HCEC 1CT (cell line): ENCODE measurements around the gene HYAL1.
A peak's percentile ranks its signal among the peaks of the same experiment; 100 is the strongest.
"Not testable (repeated sequence)": the region's sequence is repeated elsewhere in the genome, so short reads cannot be mapped to it uniquely, and the experiment has no call there.

Experiments used
- DNase-seq: peaks from one replicate; pipeline ENCODE4 v3.0.0-alpha.2; 2017

HYAL1 gene

DNA sequence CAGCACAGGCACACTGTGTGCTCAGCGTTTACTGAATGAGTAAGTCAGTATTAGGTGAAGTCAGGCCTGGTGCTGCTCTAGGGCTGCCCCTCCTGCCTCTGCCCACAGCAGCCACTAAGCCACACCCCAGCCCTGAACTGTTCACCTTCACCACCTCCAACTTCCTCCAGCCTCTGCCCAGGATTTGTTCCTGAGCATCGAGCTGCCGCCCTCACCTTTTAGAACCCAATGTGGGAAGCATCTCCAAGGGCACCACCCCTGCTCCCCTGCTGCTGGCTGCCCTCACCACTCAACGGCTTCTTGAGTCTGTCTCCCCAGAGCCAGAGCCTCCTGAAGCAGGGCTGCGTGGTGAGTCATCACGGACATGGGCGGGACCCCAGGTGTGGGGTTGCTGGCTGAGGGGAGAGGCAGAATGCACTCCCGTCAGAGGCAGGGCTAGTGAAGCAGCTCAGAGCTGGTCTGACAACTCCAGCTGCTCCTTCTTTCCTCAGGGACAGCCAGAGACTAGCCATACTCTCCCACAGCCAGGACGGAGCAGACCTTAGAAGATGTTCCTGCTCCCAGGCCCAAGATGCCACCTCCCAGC lies 13.4 kb upstream of the HYAL1 start:
- no peak for DNase-seq

DNA sequence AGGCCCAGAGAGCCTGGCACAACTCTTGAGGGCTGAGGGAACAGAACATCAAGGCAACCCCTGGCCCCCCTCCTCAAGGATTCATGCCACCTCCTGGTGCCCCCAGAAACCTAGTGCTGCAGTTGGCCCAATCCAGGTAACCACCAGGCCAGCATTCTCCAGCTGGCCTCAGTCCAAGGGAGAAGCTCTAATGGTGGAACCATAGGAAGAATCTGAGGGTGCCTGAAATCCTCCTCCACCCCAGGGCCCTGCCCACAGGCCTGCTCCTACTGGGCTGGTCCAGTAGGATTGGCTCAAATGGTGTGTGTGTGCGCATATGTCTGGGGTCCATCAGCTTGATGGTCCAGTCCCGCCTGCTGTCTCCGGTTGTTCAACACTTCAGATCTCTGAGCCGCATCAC lies 11.4 kb upstream of the HYAL1 start:
- DNase-seq = no peak

DNA sequence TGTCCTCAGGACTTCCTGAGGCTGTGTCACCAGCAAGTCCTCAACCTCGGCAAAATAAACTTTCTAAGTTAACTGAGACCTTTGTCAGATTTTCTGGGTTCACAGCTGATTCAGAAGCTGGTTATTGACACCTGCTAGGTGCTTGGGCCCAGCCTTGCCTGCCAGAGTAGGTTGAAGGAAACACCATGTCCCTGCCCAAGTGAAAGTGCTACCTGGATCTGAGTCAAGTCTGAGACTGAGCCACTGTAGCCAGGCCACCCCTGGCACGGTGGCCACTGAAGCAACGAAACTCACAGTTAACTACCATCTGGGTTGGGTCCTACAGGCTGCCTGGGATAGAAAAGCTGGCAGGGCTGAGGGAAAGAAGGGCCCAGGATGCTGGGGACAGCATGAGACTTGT lies 11.0 kb upstream of the HYAL1 start:
- DNase-seq = no peak

DNA sequence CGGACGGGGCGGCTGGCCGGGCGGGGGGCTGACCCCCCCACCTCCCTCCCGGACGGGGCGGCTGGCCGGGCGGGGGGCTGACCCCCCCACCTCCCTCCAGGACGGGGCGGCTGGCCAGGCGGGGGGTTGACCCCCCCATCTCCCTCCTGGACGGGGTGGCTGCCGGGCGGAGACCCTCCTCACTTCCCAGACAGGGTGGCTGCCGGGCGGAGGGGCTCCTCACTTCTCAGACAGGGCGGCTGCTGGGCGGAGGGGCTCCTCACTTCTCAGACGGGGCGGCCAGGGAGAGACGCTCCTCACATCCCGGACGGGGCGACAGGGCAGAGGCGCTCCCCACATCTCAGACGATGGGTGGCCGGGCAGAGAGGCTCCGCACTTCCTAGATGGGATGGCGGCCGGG lies 8.7 kb upstream of the HYAL1 start:
- DNase-seq = not testable (repeated sequence)

DNA sequence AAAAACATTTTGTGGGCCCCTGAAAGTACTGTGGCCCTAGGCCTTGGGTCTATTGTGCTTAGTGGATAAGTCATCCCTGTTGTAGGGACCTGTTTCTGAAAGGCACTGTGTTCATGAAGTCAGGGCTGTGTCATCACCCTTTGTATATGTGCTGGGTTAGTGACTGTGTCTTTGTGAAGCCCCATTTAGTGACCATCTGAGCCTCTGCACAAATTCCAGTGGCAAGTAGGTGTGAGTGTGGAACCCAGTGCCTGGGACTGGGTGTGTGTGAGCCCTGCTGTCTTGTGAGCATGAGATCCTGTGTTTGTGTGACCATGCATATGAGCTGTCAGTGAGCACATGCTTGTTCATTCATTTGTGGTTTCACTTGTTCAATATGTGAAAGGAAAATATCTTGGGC lies 1.2 kb upstream of the HYAL1 start:
- DNase-seq = peak; percentile 57

DNA sequence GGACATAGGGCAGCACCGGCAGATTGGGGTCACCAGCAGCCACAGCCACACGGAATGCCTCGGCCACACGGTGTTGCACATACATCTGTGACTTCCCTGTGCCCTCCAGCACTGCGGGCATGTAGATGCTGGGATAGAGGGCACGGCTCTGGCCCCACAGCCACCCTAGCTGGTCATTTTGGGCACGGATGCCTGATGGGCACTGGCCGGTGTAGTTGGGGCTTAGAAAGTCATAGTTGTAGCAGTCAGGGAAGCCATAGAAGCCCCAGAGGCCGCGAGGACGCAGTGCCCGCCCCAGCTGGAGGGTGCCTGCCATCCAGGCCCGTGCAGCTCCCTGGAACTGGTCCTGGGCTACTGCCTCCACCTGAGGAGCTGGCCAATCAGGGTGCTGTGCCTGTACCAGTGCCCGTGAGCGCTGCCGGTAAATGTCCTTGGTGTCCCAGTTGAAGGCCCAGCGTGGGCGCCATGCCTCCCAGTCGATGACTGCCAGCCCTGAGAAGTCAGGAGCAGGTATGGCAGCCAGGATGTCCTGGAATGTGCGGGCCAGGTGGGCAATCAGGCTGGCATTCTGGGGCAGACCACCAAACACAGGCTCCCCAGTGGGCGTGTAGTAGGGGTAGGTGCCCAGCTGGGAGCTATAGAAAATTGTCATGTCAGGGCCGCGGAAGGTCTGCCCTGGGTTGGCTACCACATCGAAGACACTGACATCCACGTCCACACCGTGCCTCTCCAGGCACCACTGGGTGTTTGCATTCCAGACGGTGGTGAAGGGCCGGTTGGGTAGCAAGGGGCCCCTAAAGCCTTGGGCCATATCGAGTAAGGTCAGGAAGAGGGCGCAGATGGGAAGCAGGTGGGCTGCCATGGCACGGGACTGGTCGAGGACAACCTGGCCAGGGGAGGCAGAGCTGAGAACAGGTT lies 1.0 kb downstream of the HYAL1 start:
- DNase-seq = no peak

DNA sequence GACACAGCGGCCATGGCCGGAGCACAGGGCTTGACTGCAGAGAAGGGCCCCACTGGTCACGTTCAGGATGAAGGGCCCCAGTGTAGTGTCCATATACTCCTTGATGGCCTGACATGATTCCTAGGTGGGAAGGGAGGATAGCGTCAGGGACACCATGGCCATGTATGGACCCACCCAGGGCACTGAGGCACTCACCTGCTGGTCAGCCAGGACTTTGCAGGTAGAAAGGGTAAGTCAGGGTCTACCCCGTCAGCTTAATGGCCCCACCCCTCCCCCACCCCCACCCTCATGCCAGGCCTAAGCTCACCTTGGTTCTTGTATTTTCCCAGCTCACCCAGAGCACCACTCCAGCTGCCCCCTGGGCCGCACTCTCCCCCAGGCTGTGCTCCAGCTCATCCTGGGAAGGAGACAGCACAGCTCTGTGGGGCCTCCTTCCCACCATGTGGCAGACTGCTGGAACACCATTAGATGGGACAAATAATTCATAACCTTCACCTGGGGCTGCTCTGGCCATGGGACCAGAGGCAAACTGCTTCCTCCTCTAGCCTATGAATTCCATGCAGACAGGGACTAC lies 2.6 kb downstream of the HYAL1 start:
- DNase-seq = no peak

DNA sequence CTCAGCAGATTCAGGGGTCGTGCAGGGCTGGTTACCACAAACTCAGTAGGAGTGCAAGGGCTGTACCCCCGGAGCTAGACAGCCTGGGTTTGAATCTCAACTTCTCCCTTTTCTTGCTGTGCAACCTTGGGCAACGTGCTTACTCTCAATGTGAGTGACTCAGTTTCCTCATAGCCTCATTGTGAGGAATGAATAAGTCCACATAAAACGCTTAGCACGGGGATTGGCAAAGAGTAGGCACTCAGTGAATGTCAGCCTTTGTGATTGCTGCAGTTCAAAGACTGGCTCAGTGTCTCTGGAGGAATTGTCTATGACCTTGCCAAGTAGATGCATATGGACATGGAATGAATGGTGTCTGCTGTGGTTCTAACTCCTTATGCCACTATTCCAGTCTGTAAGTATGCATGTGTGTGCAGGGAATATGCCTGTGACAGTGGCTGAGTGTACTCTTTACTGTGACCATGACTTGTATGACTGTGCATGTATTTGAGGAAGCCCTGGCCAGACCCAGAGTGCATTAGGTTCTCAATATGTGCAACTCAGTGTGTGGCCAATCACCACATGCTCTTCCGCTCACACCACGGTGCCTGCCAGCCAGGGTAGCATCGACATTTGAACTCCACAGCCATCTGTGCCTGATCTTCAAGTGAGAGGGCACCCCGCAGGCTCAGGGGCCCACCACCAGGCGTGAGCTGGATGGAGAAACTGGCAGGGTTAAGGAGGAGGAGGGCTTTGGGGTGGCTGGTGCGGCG lies 3.3 kb downstream of the HYAL1 start:
- peak; percentile 55 for DNase-seq

DNA sequence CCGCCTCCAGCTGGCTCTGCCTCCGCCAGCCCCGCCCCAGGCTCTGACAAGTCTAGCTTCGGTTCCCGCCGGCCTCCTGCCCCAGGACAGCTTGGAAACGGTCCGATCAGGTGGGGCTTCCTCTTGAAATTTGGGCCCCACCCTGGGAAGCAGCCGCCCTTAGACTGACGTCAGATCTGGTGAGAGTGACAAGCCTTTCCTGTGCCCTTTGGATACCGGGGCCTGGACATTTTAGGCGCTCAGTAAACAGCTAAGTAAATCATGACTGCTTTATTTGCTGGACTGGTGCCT lies 3.8 kb downstream of the HYAL1 start:
- DNase-seq = no peak

DNA sequence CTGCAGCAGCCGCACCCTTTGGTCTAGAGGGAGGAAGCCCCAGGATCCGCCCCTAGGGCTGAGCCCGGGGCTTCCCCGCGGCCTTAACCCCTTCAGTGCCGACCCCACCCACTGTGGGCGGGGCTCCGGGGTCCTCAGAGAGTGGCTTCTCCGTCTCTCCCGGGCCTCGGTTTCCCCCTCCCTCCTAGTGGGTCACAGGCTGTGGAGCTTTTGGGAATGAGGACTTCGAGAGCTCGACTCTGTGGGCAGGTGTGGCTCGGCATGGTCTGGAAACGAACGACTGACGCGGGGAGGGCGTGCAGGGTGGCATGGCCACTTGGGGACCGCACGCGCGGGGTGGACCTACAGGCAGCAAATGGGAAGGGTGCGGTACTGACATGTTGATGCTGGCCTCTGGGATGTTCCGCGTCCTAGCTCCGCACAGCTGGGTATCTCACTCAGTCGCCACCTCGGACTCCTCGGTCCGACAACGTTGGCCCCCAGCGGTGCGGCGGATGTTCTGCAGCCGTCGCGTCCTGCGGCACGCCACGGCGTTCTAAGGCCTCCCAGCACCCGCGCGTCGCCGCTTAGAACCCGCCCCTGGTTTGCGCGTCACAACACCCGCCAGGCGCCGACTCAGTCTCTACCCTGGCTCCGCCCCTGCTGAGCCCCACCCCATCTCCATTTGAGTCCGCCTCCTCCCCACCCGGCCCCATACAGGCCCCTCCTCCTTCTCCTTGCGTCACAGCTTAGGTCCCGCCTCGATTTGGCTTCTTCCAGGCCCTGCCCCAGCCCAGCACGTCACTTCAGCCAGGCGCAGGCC lies 4.3 kb downstream of the HYAL1 start, which contains the start of the genes HYAL3 and NAA80:
Gene HYAL3, minus strand, starts transcription at position 570 of the 802 bp plus-strand sequence. CDS start 3,803 bp downstream, outside the sequence.
Gene NAA80, minus strand, starts transcription at position 570 of the 802 bp plus-strand sequence. CDS start 1,942 bp downstream, outside the sequence.
- peak; percentile 99 for DNase-seq

DNA sequence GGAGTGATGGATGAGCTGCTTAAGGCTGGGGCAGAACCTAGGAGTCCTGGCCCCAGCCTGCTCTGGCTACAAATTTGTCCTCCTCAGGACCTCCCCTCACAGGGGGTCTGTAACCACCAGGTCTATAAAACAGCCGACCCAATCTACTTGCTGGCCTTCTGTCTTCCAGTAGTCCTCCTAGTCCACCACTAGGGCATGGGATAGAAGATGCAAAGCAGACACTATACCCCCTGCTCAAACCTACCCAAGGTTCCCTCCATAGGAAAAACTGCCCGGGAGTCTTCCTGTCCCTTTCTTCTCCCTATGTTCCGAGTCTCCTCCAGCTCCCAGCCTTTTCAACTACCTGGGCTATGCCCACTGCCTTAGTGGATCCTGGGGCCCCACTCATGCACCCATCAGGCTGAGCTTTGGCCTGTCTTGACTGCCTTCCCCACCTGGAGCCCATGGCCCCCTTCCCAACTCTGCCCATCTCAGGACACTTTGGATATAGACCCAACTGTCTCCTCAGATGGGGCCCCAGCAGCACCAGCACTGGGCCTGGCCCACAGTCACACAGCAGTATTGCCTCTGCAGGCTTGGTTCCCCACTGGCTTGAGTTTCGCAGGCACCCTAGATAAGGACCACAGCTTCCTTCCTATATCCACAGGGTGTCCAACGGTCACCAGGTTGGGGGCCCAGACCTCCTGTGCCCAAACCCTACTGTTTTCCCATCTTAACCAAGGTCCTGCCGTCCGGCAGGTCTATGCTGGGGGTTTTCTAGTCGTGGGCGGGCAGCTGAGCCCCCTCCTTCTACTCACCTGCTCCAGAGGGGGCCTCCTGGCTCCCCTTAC lies 5.3 kb downstream of the HYAL1 start:
- no peak for DNase-seq

DNA sequence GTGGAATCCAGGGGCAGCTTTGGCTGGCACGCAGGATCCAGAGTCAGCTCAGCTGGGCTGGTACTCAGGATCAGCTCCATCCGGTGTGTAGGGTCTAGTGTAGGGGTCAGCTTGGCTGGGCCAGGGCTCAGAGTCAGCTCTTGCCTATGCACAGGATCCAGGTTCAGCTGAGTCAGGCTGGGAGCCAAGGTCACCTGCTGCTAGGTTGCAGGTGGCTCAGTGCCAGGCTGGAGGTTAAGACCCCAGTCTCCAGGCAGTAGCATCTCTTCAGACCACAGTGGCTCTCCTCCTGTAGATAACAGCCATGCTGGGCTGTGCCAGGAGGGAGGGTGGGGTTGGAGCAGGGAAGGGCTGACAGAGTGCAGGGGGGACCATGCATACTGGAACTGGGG lies 6.0 kb downstream of the HYAL1 start:
- no peak for DNase-seq

DNA sequence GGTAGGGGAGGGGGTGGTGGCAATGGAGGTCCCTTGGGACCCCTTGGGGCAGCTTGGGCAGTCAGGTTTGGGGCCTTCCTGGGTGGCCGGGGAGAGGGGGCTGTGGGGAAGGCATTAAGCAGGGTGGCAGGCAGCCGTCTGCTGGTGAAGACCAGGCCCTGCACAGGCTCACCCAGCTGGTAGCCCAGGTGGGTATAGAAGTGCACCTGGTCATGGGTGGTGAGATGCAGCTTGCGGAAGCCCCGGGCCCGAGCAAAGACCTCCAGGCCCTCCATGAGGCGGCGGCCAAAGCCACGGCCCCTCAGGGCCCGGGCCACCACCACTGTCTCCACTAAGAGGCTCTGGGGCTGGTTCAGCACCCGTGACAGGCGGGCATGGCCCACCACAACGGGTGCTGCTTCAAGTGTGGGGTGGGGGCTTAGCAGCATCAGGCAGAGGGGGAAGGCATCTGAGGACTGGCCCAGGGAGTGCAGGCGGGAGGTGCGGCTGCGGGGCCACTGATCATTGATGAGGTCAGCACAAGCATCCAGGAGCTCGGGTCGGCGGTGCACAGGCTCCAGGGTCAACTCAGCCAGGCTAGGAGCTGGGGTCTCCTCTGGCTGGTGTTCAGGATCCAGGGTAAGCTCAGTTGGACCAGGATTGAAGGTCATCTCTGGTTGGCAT lies 6.5 kb downstream of the HYAL1 start:
- DNase-seq = no peak

DNA sequence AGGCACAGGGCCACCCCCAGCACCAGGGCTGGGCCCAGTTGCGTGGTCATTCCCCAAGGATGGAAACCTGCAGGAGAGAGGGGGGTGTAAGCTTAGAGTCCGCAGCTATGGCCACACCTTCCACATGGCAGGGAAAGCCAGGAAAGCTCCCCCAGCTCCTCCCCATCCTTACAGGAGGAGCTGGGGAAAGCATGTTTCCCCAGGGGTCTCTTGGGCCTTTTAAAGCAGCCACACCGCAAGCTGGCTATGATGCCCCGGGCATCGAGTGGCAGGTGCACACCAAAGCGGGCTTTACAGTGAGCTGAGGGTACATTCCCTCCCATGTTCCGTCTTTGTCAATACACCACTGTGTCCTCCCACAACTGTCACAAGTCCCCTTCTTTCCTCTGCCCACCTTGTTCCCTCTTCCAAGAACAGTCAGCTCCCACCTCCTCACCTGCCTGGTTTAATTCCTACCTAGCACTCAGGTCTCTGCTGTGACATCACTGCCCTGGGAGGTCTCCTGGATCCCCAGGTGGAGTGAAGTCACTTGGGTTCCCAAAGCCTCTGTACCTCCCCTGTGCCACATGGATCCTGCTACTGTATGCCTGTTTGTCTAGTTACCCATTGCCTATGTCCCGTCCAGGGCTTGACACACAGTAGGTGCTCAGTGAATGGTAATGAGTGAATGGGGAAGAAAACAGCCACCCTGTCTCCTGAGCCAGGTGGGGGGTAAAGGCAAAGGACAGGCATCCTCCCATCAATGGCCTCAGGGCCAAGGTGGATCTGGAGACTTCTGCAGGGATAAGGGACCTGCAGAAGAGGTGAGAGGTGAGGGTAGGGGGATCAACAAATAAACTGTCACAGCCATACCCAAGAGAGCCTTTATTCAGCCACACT lies 7.6 kb downstream of the HYAL1 start:
- DNase-seq = no peak

DNA sequence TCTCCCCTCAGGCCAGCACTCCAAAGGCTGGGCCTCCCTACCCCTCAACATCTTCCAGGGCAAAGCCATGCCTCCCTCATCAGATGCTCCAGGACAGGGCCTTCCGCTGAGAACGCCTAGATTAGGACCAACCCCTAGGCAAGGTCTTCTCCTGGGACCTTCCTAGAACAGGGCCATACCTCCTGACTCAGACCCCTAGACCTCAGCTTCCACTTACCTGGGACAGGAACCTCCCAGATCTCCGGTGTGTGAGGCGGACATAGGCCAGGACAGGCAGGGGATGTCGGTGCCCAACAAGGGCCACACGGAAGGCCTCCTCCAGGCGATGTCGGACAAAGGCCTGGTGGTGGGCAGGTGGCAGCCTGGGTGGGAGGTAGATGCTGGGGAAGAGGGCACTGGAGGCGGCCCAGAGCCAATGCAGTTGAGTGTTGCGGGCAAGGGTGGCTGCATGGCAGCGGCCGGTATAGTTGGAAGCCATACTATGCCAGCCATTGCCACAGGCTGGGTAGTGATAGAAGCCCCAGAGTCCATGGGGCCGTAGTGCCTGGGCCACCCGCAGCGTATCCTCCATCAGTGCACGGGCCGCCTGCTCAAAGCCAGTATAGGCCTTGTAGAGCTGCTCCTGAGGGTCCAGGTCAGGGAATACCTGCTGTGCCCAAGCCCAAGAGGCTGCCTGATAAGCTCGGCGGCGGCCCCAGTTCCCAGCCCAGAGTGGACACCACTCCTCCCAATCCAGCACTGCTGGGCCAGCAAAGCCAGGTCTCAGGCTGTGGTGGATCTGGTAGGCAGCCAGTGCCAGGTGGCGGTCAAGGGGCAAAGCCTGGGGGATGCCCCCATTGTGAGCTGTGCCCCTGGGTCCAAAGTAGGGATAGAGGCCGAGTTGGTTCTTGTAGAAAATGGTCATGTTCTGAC lies 8.6 kb downstream of the HYAL1 start:
- no peak for DNase-seq

DNA sequence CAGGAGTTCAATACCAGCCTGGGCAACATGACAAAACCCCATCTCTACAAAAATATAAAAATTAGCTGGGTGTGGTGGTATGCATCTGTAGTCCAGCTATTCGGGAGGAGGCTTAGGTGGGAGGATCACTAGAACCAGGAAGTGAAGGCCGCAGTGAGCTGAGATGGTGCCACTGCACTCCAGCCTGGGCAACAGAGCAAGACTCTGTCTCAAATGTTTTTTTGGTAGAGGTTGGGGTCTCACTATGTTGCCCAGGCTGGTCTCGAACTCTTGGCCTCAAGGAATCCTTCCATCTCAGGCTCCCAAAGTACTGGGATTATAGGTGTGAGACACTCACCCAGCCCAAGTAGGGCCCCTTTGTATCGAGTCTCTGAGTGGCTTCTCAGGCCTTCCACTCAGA lies 9.3 kb downstream of the HYAL1 start:
- no peak for DNase-seq

DNA sequence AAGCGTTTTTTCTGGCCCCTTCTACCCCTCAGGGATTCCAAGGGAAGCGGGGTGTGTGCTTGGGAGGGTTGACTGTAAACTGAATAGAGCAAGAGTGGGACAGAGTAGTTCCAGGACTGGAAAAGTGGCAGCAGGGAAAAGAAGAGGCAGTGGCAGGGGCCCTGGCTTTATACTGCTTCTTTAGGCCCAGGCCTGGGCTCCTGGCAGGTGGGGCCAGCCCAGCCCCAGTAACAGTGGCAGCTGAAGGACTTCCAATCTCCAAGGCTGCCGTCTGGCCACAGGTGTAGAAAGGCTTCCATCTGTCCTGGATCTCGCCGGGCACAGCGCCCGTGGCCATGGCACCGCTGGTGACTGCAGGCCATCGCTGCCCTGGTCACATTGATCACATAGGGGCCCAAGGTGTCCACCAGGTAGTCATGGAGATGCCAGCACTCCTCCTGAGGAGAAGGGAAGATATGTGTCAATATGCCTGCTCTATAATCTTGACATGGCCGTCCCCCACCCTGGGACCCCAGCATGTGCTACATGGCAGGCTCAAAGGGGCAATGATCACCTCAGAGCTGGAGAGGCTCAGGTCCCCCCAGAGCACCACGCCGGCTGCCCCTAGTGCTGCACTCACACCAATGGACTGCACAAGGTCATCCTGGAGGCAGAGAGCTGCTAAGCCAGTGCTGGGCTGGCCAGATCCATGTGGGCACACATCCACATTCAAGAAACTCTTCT lies 10.1 kb downstream of the HYAL1 start:
- no peak for DNase-seq
